Glomerular endothelial cell (primary cell): ENCODE data around the gene DNAAF8. TPM values are rescaled to one million over a fixed set of nuclear protein-coding genes. Genes with fewer than 3 reads are reported as not detected.
A peak's percentile ranks its signal among the peaks of the same experiment; 100 is the strongest.

Experiments
- DNase-seq: peaks from one replicate; pipeline ENCODE4 v3.0.0-alpha.2; 2011; ENCODE audit warnings: low read depth, low spot score; ENCODE audit errors: extremely low read depth
- total RNA-seq: library from RNA; depleted of rRNA; stranded (reverse); fragments of >200 nt; gene quantifications from 2 replicates; pipeline ENCODE4 v1.2.3, GENCODE V29; 2015

Gene DNAAF8
- total RNA-seq, 1 donor from 2014 or later, result 1.8 TPM

GRCh38 chr16:4748682-4749411 is 14.5 kb downstream of the DNAAF8 start:
- DNase-seq, result no peak

DNA sequence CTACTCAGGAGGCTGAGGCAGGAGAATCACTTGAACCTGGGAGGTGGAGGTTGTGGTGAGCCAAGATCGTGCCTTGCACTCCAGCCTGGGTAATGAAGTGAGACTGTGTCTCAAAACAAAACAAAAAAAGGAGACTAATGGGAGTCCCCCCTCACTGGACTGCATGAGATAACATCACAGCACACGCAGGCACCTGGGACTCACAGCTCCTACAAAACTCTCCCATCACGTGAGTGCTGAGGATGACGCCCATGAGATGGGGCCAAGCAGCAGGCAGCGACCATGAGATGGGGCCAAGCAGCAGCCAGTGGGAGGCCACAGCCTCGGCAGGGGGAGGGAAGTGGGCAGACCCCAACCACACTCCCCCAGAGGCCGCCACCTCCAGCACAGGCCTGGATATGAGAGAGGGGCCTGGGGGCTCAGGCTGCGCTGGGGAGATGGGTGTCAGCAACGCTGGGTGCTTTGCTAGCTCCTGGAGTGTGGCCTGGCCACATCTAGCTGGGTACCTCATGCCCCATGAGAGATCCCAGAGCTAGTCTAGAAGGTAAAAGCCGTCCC is 15.4 kb downstream of the DNAAF8 start:
- DNase-seq, result no peak

GRCh38 chr16:4750896-4751295 is 16.6 kb downstream of the DNAAF8 start:
- DNase-seq, result no peak

DNA sequence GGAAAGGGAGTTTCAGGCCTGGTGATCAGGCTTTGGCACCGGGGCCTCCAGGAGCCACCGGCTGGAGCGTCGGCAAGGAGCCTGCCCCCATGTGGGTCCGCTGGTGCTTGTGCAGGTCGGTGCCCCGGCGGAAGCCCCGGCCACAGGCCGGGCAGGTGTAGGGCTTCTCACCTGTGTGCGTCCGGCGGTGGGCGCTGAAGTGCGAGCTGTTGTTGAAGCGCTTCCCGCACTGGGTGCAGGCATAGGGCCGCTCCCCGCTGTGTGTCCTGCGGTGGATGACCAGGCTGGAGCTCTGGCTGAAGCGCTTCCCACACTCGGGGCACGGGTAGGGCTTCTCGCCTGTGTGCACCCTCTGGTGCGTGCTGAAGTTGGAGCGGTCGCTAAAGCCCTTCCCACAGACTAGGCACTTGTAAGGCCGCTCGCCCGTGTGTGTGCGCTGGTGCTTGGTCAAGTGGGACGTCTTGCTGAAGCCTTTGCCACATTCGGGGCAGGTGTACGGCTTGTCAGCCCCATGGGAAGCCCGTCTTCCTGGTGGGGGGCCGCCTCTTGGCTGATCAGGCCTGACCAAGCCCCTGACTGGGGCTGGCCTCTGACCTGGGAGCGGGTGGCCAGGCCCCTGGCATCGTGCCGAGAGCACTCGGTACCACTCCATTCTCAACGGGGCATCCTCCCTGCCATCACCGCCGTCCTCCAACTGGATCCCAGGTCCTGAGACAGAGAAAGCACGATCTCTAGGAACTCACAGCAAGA is 18.2 kb downstream of the DNAAF8 start:
- DNase-seq, result no peak

GRCh38 chr16:4753227-4753626 is 18.9 kb downstream of the DNAAF8 start:
- no peak for DNase-seq

DNA sequence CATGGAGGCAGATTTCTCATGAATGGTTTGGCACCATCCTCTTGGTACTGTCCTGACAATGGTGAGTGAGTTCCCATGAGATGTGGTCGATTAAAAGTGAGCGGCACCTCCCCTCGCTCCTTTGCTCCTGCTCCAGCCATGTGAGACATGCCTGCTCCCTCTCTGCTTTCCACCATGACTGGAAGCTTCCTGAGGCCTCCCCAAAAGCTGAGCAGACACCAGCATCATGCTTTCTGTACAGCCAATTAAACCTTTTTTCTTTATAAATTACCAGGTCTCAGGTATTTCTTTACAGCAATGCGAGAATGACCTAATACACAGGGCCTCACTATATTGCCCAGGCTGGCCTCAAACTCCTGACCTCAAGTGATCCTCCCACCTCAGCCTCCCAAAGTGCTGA is 20.5 kb downstream of the DNAAF8 start:
- DNase-seq, result no peak

- DNase-seq, result no peak
Measured at GRCh38 chr16:4755687-4756086, 21.4 kb downstream of the DNAAF8 start.

GRCh38 chr16:4760221-4760910 is 26.0 kb downstream of the DNAAF8 start:
- DNase-seq, result no peak

DNA sequence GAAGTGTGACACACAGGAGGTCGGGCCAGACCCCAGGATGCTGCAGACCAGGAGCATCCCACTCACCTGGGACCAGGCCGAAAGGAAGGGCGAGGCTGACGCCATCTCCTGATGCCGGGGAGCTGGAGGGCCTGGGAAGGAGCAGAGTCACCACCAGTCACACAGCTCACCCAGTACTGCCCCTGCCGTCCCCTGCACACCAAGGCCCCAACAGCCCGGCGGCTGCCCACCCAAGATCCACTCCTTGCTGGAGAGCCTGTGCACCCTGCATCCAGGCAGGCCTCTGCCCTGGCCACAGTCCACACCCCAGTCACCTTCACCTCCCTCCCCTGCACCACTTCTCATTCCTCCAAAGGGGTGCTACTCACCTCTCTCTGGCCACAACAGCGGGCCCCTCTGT is 27.9 kb downstream of the DNAAF8 start:
- DNase-seq, result no peak

DNA sequence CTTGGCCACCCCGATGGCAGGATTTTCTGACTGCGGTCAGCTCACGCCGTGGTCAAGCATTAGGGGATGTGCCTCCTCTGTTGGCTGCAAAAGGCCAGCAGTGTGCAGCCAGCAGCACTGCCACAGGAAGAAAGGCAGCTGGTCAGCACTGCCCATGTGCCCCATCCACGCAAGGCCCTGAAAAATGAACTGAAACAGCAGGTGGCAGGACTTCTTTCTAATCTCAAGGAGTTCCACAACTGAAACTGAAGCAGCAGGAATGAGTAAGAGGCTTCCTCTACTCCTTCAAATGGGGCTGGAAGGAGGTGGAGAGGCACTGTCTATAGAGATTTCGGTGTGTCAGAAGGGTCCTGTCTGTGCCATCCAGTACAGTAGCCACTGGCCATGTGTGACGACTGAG is 29.5 kb downstream of the DNAAF8 start:
- no peak for DNase-seq

DNA sequence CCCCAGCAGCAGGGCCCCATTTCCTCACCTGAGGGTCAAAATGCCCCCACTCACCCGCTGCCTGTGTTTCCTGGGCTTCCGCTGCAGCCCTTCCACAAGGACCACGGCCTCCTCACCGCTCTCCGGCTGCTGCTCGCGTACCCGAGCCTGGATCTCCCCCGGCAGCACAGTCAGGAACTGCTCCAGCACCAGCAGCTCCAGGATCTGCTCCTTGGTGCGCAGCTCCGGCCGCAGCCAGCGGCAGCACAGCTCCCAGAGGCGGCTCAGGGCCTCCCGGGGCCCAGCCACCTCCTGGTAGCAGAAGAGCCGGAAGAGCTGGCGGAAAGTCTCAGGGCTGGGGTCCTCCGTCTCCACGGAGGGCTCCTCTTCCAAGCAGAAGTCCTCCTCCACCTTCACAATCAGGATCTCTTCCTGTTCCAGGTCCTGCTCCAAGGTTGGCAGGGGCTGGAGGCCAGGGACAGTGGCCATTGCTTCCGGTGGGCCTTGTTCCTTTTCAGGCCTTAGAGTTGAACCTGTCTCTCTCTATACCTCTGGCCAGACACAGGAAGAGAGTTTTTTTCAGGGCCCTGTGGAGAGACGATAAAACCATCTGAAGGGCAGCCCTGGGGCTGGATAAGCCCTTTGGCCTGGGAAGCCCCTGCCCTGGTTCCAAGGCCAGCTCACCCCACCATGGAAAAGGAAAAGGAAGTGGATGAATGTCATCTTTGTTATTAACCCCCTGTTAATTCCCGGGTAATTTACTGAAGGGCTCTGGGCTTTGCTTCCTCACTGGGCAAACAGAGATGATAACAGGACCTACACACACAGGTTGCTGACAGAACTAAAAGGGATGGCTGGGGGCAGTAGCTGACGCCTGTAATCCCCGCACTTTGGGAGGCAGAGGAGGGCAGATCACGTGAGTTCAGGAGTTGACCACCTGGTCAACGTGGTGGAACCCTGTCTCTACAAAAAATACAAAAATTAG is 31.5 kb downstream of the DNAAF8 start:
- DNase-seq, result no peak

GRCh38 chr16:4766875-4767628 is 32.7 kb downstream of the DNAAF8 start, which contains the start of gene ZNF500:
ZNF500 (minus strand) TSS chr16:4767162; CDS start chr16:4765978, 1,184 bp downstream.
- peak; percentile 55 for DNase-seq

DNA sequence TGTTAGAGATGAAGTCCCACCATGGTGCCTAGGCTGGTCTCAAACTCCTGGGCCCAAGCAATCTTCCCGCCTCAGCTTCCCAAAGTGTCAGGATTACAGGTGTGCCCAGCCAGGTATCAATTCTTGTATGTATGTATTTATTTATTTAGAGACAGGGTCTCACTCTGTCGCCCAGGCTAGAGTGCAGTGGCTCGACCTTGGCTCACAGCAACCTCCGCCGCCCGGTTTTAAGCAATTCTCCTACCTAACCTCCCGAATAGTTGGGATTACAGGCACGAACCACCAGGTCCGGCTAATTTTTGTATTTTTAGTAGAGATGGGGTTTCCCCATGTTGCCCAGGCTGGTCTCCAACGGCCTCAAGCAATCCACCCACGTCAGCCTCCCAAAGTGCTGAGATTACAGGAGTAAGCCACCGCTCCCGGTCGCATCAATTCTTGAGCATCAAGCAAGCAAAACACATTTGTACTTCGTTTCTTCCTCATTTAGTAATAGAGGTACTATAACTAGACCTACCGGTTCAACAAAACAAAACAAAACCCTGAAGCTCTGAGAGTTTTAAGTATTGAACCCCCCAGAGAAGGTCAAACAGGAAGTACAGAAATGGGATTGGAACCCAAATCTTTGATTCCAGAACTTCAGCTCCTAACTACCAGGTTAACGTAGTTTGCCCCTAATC is 33.7 kb downstream of the DNAAF8 start:
- DNase-seq, result no peak

DNA sequence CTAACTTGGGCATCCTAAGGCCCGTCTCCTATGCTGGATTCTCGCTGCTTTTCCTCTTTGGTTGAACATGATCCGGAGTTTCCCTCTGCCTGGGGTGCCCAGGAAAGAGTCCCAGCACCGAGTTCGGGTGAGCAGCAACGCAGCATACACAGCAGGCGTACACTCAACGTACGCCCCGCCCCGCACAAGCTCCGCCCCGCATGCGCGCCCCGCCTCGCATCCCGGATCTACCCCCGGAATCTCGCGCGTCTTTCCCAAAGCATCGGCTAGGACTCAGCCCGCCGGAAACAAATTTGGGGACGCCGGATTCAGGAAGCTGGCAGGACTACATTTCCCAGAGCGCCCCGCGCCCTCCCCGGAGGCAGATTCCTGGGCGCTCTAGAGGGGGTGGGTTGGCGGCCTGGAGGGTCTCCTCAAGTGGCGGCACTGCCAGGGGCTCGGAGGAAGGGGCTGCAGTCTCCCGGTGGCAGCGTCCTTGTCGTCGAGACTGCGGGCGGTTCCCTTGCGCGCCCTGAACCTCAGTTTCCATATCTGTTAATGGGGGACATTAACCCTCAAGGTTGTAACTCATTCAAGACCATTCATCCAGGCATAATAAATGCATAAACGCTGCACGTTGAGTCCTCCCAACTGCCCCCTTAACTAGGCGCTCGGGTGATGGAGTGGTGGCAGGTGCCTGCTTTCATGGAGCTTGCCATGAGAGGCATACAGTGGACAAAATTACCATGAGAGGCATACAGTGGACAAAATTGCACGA is 34.4 kb downstream of the DNAAF8 start:
- DNase-seq, result peak; percentile 42

DNA sequence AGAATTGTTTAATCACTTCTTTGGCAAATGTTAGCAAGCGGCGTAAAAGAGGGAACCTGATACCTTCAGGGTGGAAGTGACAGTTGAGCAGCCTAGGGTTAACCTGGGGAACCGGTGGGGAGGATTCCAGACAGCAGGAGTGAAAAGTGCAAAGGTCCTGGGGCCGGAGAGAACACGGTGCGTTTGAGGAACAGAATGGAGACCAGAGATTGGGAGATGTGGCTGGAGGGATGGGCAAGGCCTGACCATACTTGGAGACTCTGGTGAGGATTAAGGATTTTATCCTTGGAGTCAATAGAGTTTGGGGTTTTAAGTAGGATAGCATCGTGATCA is 34.9 kb downstream of the DNAAF8 start:
- no peak for DNase-seq

DNA sequence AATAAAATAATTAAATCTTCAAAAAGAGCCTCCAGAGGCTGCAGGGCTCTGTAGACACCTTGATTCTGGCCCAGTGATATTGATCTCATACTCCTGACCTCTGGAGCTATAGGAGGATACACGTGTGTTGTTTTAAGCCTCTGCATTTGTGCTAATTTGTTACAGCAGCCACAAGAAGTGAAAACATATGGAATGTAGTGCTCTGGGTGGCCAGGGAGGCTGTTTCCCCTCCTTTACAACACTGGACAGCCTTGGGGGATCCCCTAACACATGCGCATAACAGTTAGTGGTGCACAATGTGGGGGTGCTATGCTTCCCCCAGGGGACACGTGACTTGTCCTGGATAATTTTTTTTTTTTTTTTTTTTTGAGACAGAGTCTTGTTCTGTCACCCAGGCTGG is 37.3 kb downstream of the DNAAF8 start:
- DNase-seq, result no peak

GRCh38 chr16:4772351-4772750 is 38.0 kb downstream of the DNAAF8 start:
- DNase-seq, result no peak

- no peak for DNase-seq
Measured at GRCh38 chr16:4775005-4775404, 40.7 kb downstream of the DNAAF8 start.
